ENCODE measurements around the gene ESRRA. TPM values are rescaled to one million over a fixed set of nuclear protein-coding genes. Genes with fewer than 3 reads are reported as not detected.
A peak's percentile ranks its signal among the peaks of the same experiment; 100 is the strongest.

The ESRRA gene
- total and polyA plus RNA-seq, 9 of the 15 experiments (the other 6 are each of a cell fraction or from before 2014, with no cell fraction given) = 0.27 to 89.7 (median 23.7) TPM

GRCh38 chr11:64284048-64284961 is 21.0 kb upstream of the ESRRA start, which contains the start of gene BAD (continued):
- TF ChIP-seq ZNF717 (CRISPR knock-in tag; IDR thresholded peaks at IDR 0.05) (no peak), ZSCAN29 (IDR thresholded peaks at IDR 0.05) (no peak), ZNF639 (CRISPR knock-in tag; conservative IDR thresholded peaks at IDR 0.05 in 1 of 2, IDR thresholded peaks at IDR 0.05 in 1 of 2) (no peak), HDAC6 (IDR thresholded peaks at IDR 0.05; ENCODE audit: low read depth, low read length) (no peak), SRSF3 (IDR thresholded peaks at IDR 0.05; ENCODE audit: insufficient read depth, low read length) (no peak), KLF1 (tag; IDR thresholded peaks at IDR 0.05) (no peak), SFPQ (IDR thresholded peaks at IDR 0.05; ENCODE audit: low read depth, low read length) (no peak), ZBTB43 (CRISPR knock-in tag; IDR thresholded peaks at IDR 0.05) (no peak), MEF2A (IDR thresholded peaks at IDR 0.05; ENCODE audit: control insufficient read depth, low read depth, low read length) (no peak), CSDE1 (IDR thresholded peaks at IDR 0.05) (no peak), ZNF449 (CRISPR knock-in tag; IDR thresholded peaks at IDR 0.05) (no peak), ZNF77 (CRISPR knock-in tag; IDR thresholded peaks at IDR 0.05) (no peak), SETDB1 (IDR thresholded peaks at IDR 0.05; ENCODE audit: low read length) (no peak), PKNOX1 (IDR thresholded peaks at IDR 0.05) (peak; percentile 98), GMEB1 (CRISPR knock-in tag; IDR thresholded peaks at IDR 0.05) (no peak), PHB (CRISPR knock-in tag; IDR thresholded peaks at IDR 0.05) (no peak)
